ENCODE measurements around the gene SMOC2.

The SMOC2 gene

GRCh38 chr6:168452685-168453377 is 11.8 kb downstream of the SMOC2 start:
- no peak for DNase-seq (ENCODE audit: low read depth)
- TF ChIP-seq CTCF (IDR thresholded peaks at IDR 0.05; ENCODE audit: insufficient read depth, low read depth, low read length, missing control alignments), result no peak

GRCh38 chr6:168455847-168456530 is 15.0 kb downstream of the SMOC2 start:
- DNase-seq (ENCODE audit: low read depth), result no peak
- no peak overlapping the region for H3K4me3 ChIP-seq (ENCODE audit: low read depth, low read length)
- no peak for TF ChIP-seq CTCF (IDR thresholded peaks at IDR 0.05; ENCODE audit: insufficient read depth, low read depth, low read length, missing control alignments)

More at GRCh38 chr6:168452685-168453377, 11.8 kb downstream of the SMOC2 start:
- no peak overlapping the region for H3K4me3 ChIP-seq (ENCODE audit: low read depth, low read length)

- no peak for DNase-seq (ENCODE audit: low read depth)
- no peak for TF ChIP-seq CTCF (IDR thresholded peaks at IDR 0.05; ENCODE audit: insufficient read depth, low read depth, low read length, missing control alignments)
- no peak overlapping the region for H3K4me3 ChIP-seq (ENCODE audit: low read depth, low read length)
Measured at GRCh38 chr6:168456907-168457652, 16.1 kb downstream of the SMOC2 start.

GRCh38 chr6:168457653-168457934 is 16.6 kb downstream of the SMOC2 start:
- no peak for TF ChIP-seq CTCF (IDR thresholded peaks at IDR 0.05; ENCODE audit: insufficient read depth, low read depth, low read length, missing control alignments)
- H3K4me3 ChIP-seq (ENCODE audit: low read depth, low read length), result no peak overlapping the region
- no peak for DNase-seq (ENCODE audit: low read depth)

- no peak for DNase-seq (ENCODE audit: low read depth)
- H3K4me3 ChIP-seq (ENCODE audit: low read depth, low read length), result no peak overlapping the region
- TF ChIP-seq CTCF (IDR thresholded peaks at IDR 0.05; ENCODE audit: insufficient read depth, low read depth, low read length, missing control alignments), result no peak
Measured at GRCh38 chr6:168458101-168458500, 17.1 kb downstream of the SMOC2 start.

- no peak for DNase-seq (ENCODE audit: low read depth)
- TF ChIP-seq CTCF (IDR thresholded peaks at IDR 0.05; ENCODE audit: insufficient read depth, low read depth, low read length, missing control alignments), result no peak
- H3K4me3 ChIP-seq (ENCODE audit: low read depth, low read length), result no peak overlapping the region
Measured at GRCh38 chr6:168459572-168459971, 18.6 kb downstream of the SMOC2 start.

All from GM12865 (cell line).